Neural progenitor cell (in vitro differentiated cells): ENCODE measurements around the gene GSG1L. TPM values are rescaled to one million over a fixed set of nuclear protein-coding genes. Genes with fewer than 3 reads are reported as not detected.

Source experiments
- DNase-seq: peaks from one replicate; pipeline ENCODE4 v3.0.0-alpha.2; 2016; ENCODE audit warnings: low spot score
- H2AFZ ChIP-seq: fragments of 200-600 bp; sonication (generic); replicated peaks from 2 replicates; pipeline ENCODE4 v1.6.1; 2016; ENCODE audit warnings: antibody characterized with exemption
- H3F3A ChIP-seq: fragments of 200-600 bp; sonication (generic); 2 replicates; pipeline ENCODE4 v1.6.1; 2016; ENCODE audit warnings: antibody characterized with exemption, low read depth
- H3K27ac ChIP-seq: fragments of 200-600 bp; sonication (generic); 2 replicates; pipeline ENCODE4 v1.5.1; 2016; ENCODE audit warnings: mild to moderate bottlenecking
- H3K27me3 ChIP-seq: fragments of 200-600 bp; sonication (generic); 2 replicates; pipeline ENCODE4 v1.6.1; 2016; ENCODE audit warnings: mild to moderate bottlenecking, moderate library complexity
- H3K36me3 ChIP-seq: fragments of 200-600 bp; sonication (generic); 2 replicates; pipeline ENCODE4 v1.5.1; 2016
- H3K4me1 ChIP-seq: fragments of 200-600 bp; sonication (generic); 2 replicates; pipeline ENCODE4 v1.6.1; 2016; ENCODE audit warnings: mixed run types
- H3K4me2 ChIP-seq: fragments of 200-600 bp; sonication (generic); 2 replicates; pipeline ENCODE4 v1.6.1; 2016
- H3K4me3 ChIP-seq: fragments of 200-600 bp; sonication (generic); 2 replicates; pipeline ENCODE4 v1.5.1; 2016
- H3K79me2 ChIP-seq: fragments of 200-600 bp; sonication (generic); 2 replicates; pipeline ENCODE4 v1.6.1; 2016; ENCODE audit warnings: low read depth
- H3K9ac ChIP-seq: fragments of 200-600 bp; sonication (generic); 2 replicates; pipeline ENCODE4 v1.6.1; 2016
- H3K9me3 ChIP-seq: fragments of 200-600 bp; sonication (generic); 2 replicates; pipeline ENCODE4 v1.5.1; 2016; ENCODE audit warnings: low read depth
- H4K20me1 ChIP-seq: fragments of 200-600 bp; sonication (generic); 2 replicates; pipeline ENCODE4 v1.6.1; 2016; ENCODE audit warnings: low read depth
- H3K27ac Mint-ChIP-seq: 3 replicates; pipeline ENCODE4 v1.8.0; 2021; ENCODE audit warnings: mixed read lengths
- H3K27me3 Mint-ChIP-seq: 2 replicates; pipeline ENCODE4 v1.8.0; 2022; ENCODE audit warnings: low read depth, mild to moderate bottlenecking, inconsistent platforms, moderate library complexity, mixed read lengths; ENCODE audit not compliant: insufficient read depth
- H3K36me3 Mint-ChIP-seq: 3 replicates; pipeline ENCODE4 v1.8.0; 2021; ENCODE audit warnings: mixed read lengths
- H3K4me1 Mint-ChIP-seq: 3 replicates; pipeline ENCODE4 v1.8.0; 2021; ENCODE audit warnings: mixed read lengths
- H3K4me3 Mint-ChIP-seq: 3 replicates; pipeline ENCODE4 v1.8.0; 2021; ENCODE audit warnings: mild to moderate bottlenecking, moderate library complexity, mixed read lengths
- H3K9me3 Mint-ChIP-seq: 3 replicates; pipeline ENCODE4 v1.8.0; 2020; ENCODE audit warnings: mixed read lengths
- CTCF ChIP-seq: fragments of 200-600 bp; sonication (generic); IDR thresholded peaks from 2 replicates; pipeline ENCODE4 v1.5.1; 2017; ENCODE audit warnings: antibody characterized with exemption, mild to moderate bottlenecking
- EZH2 ChIP-seq: fragments of 200-600 bp; sonication (generic); IDR thresholded peaks from 2 replicates; pipeline ENCODE4 v1.6.1; 2017; ENCODE audit warnings: antibody characterized with exemption, mild to moderate bottlenecking, moderate library complexity
- EZH2phosphoT487 ChIP-seq: fragments of 200-600 bp; sonication (generic); IDR thresholded peaks from 2 replicates; pipeline ENCODE4 v1.6.1; 2017; ENCODE audit warnings: antibody characterized with exemption
- total RNA-seq: library from RNA; depleted of rRNA; stranded (reverse); fragments of >200 nt; gene quantifications from 2 replicates; pipeline ENCODE4 v1.2.3, GENCODE V29; 2015; ENCODE audit warnings: low replicate concordance

Gene GSG1L
- total RNA-seq, 1 donor from 2014 or later = not detected

DNA sequence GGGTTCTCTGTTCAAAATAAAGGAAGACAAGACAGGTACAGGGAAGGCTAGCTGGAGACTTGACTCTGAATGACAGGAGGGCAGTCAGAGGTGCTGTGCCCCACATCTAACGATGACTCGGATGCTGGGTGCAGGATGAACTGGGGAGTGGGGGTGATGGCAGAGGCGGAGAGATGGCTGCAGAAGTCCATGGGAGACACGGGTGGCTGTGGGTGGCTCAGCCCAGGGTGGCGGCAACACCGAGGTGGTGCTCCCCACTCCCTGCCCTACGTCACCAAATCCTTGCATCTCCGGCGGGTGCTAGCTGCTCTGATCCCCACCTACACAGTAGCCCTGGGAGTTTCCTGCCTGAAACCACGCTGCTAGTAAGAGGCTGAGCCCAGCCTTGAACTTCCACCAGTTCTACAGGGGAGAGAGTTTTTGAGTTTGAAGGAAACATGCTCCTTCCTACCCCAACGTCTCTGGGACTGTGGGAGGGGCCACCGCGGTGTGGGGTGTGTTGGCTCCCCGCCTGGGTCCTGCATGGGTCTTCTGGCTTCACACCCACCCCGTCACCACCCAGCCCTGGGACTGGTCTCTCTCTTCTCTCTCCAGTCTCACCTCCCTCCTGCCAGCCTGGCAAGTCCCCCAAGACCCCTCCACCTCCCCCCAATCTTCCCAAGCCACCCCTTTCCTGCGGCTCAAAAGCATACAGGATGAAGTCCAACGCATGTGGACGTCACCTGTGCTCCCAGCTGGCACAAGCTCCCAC, 4.5 kb downstream of the GSG1L start:
- no peaks in the 10 kb centered on the region for H3K9me3 ChIP-seq
- Mint-ChIP-seq H3K9me3 (no peaks in the 10 kb centered on the region), H3K27ac (no peak overlapping the region), H3K4me3 (no peak overlapping the region), H3K36me3 (no peaks in the 10 kb centered on the region), H3K4me1 (peaks cover 6% of the 10 kb centered on the region), H3K27me3 (peaks cover 37% of the 10 kb centered on the region)
- no peak overlapping the region for H3K4me3 ChIP-seq
- H4K20me1 ChIP-seq = peaks cover 17% of the 10 kb centered on the region
- H3K4me2 ChIP-seq = no peak overlapping the region
- H3K9ac ChIP-seq = no peak overlapping the region
- no peak overlapping the region for H3K27ac ChIP-seq
- no peaks in the 10 kb centered on the region for H3F3A ChIP-seq
- no peaks in the 10 kb centered on the region for H3K79me2 ChIP-seq
- DNase-seq = no peak
- peaks cover 62% of the 10 kb centered on the region for H3K27me3 ChIP-seq
- H3K36me3 ChIP-seq = no peaks in the 10 kb centered on the region
- no peak overlapping the region for H2AFZ ChIP-seq
- no peak for TF ChIP-seq EZH2
- TF ChIP-seq CTCF = no peak
- no peak for TF ChIP-seq EZH2phosphoT487
- H3K4me1 ChIP-seq = peaks cover 5% of the 10 kb centered on the region

- H3K4me2 ChIP-seq = no peak overlapping the region
- peaks cover 51% of the 10 kb centered on the region for H3K27me3 ChIP-seq
- Mint-ChIP-seq H3K4me3 (no peak overlapping the region), H3K27me3 (peaks cover 34% of the 10 kb centered on the region), H3K36me3 (no peaks in the 10 kb centered on the region), H3K9me3 (no peaks in the 10 kb centered on the region), H3K27ac (no peak overlapping the region), H3K4me1 (peaks cover 6% of the 10 kb centered on the region)
- H3K36me3 ChIP-seq = no peaks in the 10 kb centered on the region
- H2AFZ ChIP-seq = no peak overlapping the region
- no peak overlapping the region for H3K27ac ChIP-seq
- H4K20me1 ChIP-seq = peaks cover 14% of the 10 kb centered on the region
- no peaks in the 10 kb centered on the region for H3K9me3 ChIP-seq
- no peak overlapping the region for H3K9ac ChIP-seq
- peaks cover 5% of the 10 kb centered on the region for H3K4me1 ChIP-seq
- no peak overlapping the region for H3K4me3 ChIP-seq
- no peak for DNase-seq
- H3K79me2 ChIP-seq = no peaks in the 10 kb centered on the region
- H3F3A ChIP-seq = no peaks in the 10 kb centered on the region
- TF ChIP-seq EZH2 (no peak), EZH2phosphoT487 (no peak), CTCF (no peak)
Observed at GRCh38 chr16:28057949-28058348, 5.6 kb downstream of the GSG1L start.

DNA sequence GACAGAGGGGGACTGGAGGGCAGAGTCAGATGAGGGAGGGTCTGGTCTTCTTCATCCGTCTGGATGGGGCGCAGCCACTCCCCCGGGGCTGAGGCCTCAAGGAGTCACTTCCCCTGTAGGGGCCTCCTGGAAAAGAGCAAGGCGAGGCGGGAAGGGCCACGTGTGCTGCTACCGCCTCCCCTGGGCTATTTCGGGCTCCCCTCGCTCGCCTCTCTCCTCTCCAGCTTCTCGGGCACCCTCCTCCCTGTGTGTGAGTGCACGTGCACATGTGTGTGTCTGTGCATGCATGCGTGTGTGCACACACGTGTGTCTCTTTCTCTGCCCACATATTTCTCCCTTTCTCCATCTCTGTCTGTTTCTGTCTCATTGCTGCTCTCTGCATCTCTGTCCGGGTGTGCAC, 10.1 kb downstream of the GSG1L start:
- no peaks in the 10 kb centered on the region for H3K36me3 Mint-ChIP-seq

More for the DNA sequence above, 10.1 kb downstream of the GSG1L start:
- Histone ChIP-seq H3K27me3 (peaks cover 14% of the 10 kb centered on the region), H3K4me2 (no peak overlapping the region), H3K9ac (no peak overlapping the region), H3K27ac (no peak overlapping the region), H3F3A (no peaks in the 10 kb centered on the region), H2AFZ (no peak overlapping the region), H3K4me3 (no peak overlapping the region), H3K9me3 (peaks cover 4% of the 10 kb centered on the region), H3K79me2 (no peaks in the 10 kb centered on the region), H4K20me1 (no peaks in the 10 kb centered on the region), H3K4me1 (no peaks in the 10 kb centered on the region), H3K36me3 (no peaks in the 10 kb centered on the region)
- TF ChIP-seq EZH2phosphoT487 = no peak
- no peak for TF ChIP-seq EZH2
- TF ChIP-seq CTCF = no peak
- no peaks in the 10 kb centered on the region for H3K4me1 Mint-ChIP-seq
- DNase-seq = no peak
- H3K4me3 Mint-ChIP-seq = no peak overlapping the region
- H3K27ac Mint-ChIP-seq = no peak overlapping the region
- peaks cover 5% of the 10 kb centered on the region for H3K9me3 Mint-ChIP-seq
- H3K27me3 Mint-ChIP-seq = peaks cover 8% of the 10 kb centered on the region
